Fibroblast of lung (primary cell): ENCODE data around the gene ALDH5A1.

ENCODE experiments used
- CTCF ChIP-seq, 2 donors: IDR thresholded peaks in 1 of 2; conservative IDR thresholded peaks in 1 of 2; 1 replicate in 1 of 2; 2 replicates in 1 of 2; pipeline ENCODE4 v1.5.1; 2011 to 2012; ENCODE audit warnings: low read length in 2 of 2, control low read depth in 1 of 2, inconsistent platforms in 1 of 2, low read depth in 1 of 2, mild to moderate bottlenecking in 1 of 2
- EZH2 ChIP-seq: IDR thresholded peaks from 2 replicates; pipeline ENCODE4 v1.5.1; 2012; ENCODE audit warnings: low read length, control low read depth, mild to moderate bottlenecking; ENCODE audit errors: missing control alignments

GRCh38 chr6:24537771-24538385 is 43.1 kb downstream of the ALDH5A1 start:
- TF ChIP-seq CTCF (conservative IDR thresholded peaks at IDR 0.05 in 1 of 2, IDR thresholded peaks at IDR 0.05 in 1 of 2; ENCODE audit: low read depth in 1 of 2, low read length in 2 of 2) (no peak), EZH2 (no peak)
